SH-SY5Y (cell line): ENCODE results near the gene PTPN3.

Experiments
- GATA2 ChIP-seq: IDR thresholded peaks from 2 replicates; pipeline ENCODE4 v1.6.1; 2011; ENCODE audit warnings: mild to moderate bottlenecking, low read depth, low read length
- GATA3 ChIP-seq: IDR thresholded peaks from 2 replicates; pipeline ENCODE4 v1.6.1; 2011; ENCODE audit warnings: low read depth, mild to moderate bottlenecking, low read length, moderate library complexity

- TF ChIP-seq GATA2, result no peak
- TF ChIP-seq GATA3, result no peak
These were observed 162.2 kb downstream of the PTPN3 start for GRCh38 chr9:109335929-109336328.
